NOMO-1 treated with DMSO at 0.1 percent for 48 hours (cell line): Measurements from ENCODE around the gene ARID3C.

Experiments
- DNase-seq: peaks from one replicate; lab custom pipeline; 2025; ENCODE audit not compliant: unreplicated experiment; lab: John Stamatoyannopoulos, UW

Gene ARID3C

GRCh38 chr9:34630402-34631154, 1.7 kb upstream of the ARID3C start:
- no peak for DNase-seq

GRCh38 chr9:34629491-34629808, 584 bp upstream of the ARID3C start:
- DNase-seq, result no peak

- DNase-seq, result no peak
Measured at GRCh38 chr9:34627716-34628655, 880 bp downstream of the ARID3C start.

DNA sequence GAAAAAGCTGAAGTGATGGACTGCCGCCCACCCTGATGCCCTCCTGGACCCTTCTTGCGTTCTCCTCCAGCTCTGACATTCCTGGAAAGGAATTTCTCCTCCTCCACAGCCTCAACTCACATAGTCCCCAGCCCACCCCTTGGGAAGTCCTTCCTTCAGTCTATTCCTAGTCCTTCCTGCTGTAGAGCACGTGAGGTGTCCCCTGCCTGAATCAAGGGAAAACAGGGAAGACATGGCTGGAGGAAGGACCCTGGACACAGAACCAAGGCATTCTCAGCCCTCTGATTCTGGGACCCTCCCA, 3.7 kb downstream of the ARID3C start:
- DNase-seq, result no peak

DNA sequence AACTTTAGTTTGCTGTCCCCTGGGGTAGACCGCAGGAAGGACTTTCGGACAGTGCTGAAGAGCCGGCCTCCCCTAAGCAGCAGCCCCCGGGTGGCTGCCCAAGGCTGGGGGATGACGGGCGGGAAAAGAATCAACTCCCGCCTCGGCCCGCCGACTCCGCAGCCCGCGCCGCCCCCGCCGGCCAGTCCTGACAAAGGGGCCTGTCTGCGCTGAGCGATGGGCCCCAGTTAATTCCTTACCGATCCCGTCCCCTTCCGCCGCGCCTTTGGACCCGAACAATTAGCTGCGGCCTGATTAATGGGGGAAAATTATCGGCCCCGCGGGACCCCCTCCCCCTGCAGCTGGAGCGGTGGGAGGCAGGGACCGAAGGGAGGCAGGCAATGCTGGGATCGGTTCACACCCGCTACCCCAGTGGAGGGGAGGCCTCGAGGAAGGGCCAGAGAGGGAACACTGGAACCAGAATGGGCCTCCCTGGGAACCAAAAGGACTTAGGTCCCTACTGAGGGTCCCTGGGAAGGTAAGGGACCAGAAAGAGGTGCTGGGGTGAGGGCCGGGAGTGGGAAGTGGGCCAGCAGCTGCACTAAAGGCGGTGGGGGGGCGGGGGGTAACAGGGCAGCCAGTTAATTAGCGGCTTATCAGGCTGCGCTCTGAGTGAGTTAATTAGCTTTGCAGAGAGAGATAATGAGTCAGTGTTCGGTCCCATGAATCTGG, 4.2 kb downstream of the ARID3C start:
- no peak for DNase-seq

GRCh38 chr9:34623374-34624235, 5.3 kb downstream of the ARID3C start:
- DNase-seq, result no peak

GRCh38 chr9:34620061-34620994, 8.5 kb downstream of the ARID3C start, which contains the start of gene DCTN3:
Gene DCTN3, minus strand, starts transcription at chr9:34620495. Its CDS starts 31 bp downstream, at chr9:34620464.
- peak; percentile 99 for DNase-seq

- DNase-seq, result no peak
Measured at GRCh38 chr9:34615132-34615531, 13.7 kb downstream of the ARID3C start.

DNA sequence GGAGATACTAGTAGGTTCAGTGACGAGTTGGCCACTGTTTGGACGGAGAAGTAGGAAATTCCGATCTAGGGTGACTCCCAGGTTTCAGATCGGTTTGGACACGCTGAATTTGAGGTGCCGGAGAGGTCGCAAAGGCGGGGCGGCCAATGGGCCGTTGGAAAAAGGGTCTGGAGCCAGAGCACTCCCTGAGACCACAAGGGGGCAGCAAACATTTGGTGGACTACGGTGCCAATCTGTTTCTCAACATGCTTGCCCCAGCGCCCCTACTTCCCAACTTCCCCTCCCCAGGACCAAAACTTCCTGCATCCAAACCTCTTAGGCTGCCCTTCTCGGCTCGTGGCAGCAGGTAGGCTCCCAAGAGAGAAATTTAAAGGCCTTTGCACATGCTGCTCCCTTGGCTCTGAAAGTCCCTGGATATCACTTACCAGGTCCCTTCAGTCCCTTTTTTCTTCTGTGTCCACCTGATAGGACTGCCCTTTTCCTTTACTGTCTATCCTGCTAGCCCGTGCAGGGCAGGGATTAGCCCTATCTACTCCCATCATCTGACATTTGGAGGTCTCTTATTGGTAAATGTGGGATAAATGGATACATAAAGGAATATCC, 16.0 kb downstream of the ARID3C start:
- peak; percentile 82 for DNase-seq

DNA sequence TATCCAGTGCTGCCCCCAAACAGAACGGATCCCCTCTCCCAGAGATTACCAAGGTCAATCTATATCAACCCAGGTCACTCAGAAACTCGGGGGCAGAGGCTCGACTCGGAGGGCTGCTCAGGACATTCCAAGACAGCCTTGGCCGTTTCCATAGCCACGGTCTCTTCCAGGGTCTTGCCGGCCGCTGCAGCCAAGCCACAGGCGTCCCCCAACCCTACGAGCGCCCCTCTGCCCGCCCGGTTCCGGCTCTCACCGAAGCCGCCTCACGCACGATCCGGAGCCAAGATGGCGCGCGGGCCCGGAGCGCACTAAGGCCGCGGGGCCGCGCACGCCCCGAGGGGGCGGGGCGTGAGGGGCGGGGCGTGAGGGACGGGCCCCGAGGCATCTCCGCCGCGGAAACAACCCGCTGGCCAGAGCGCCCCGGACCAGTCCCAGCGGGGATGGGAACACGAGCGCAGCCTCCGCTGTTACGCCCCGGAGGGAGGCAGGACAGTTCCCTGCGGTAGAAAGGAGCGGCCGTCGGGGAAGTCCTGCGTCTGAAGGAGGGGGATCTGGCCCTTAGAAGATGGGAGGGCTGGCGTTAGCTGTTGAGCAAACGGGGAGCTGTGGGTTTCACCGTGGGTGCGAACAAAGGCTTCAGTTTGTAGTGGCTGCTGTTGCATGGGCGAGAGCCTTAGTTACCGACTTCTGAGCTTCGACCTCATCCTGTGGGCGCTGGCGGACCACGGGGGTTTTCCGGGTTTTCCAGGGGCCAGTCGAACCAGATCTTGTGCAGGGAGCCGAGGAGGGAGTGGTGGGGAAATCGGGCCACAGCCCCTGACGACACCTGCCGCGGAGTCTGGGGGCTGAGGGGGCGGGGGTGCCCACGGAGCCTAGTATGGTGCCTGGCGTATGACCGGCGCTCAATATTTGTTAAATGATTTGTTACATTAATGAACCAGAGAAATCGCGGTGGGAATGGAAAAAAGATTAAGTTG, 16.8 kb downstream of the ARID3C start, which contains the start of gene RPP25L:
RPP25L (minus strand) TSS at position 287 of the 977 bp plus-strand sequence. CDS start 801 bp downstream, outside the sequence.
- peak; percentile 77 for DNase-seq

DNA sequence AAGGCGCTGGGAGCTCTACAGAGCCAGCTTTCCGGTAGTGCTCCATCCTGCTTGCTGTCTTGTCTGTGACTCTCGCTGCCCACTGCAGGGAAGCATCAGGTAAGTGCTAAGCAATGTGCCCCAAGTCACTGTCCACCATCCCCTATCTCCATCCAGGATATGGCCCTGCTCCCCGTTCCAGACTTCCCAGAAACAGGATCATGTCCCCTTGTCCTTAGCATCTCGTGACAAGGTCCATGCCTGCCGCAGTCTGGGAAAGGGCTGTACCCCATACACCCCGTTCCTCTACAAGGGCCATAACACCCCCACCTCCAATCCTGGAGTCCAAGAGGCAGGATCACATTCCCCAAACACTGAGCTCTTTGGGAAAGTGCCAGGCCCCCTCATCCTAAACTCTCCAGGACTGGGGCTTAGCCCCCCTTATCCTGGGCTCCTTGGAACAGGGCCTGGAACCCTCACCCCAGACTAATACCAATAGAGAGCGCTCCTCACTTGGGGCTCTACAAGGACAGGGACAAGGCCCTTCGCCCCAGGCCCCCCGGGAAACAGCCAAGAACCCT, 17.5 kb downstream of the ARID3C start:
- no peak for DNase-seq

DNA sequence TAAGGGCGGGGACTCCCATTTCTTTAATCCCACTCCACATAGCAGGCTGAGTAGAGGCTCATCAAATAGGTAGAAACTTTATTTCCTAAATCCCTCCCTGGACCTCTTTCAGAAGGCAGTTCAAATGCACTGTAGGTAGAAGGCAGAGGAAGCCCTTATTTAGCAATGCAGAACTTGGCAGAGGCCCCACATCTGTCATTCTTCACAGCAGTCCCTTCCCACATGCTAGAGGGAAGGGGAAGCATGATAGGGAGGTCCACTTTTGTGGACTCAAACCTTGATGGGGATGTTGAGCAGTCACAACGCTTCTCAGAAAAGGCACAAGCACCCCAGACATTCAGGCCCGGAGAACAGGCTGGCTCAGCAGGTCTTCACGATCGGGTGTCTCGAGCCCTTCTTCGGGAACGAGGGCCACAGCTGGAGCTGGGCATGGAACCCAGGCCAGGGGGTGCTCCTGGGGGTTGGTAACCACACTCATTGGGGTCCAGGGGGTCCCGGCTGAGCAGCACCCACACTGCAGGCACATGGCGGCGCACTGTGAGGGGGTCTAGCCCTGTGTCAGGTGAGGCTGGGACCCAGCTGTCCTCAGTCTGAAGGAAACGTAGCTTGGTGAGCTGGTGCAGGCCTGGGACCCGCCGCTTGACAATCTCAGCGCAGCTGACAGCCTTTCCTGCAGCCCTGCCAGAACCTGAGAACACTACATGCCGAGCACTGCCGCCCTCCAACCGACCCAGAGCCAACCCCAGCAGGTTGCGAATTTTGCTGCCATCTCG, 18.2 kb downstream of the ARID3C start:
- no peak for DNase-seq

- DNase-seq, result no peak
Measured at GRCh38 chr9:34607331-34607730, 21.5 kb downstream of the ARID3C start.

GRCh38 chr9:34606905-34607304, 22.0 kb downstream of the ARID3C start:
- DNase-seq, result no peak

DNA sequence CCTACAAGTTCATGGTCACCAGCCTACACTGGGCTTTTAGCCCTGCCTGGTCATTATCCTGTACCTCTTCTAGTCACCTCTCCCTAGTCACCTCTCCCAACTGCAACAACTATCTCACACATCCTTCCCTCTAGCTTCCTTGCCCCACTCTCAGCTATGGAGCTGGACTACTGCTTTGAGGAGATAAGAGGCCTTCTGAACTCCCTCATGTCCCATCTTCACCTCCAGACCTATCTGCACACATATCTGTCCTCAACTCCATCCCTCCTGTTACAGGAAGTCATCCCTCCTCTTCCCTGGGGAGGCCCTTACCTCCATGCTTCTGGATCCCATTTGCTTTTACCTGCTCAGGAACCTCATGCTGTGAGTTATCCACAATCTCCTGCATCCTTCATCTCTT, 22.7 kb downstream of the ARID3C start:
- DNase-seq, result no peak

GRCh38 chr9:34603610-34604231, 25.1 kb downstream of the ARID3C start:
- DNase-seq, result peak; percentile 75
